ENCODE data around the gene MYOM1. TPM values are rescaled to one million over a fixed set of nuclear protein-coding genes. Genes with fewer than 3 reads are reported as not detected.
"Not testable (repeated sequence)": the region's sequence is repeated elsewhere in the genome, so short reads cannot be mapped to it uniquely, and the experiment has no call there.

The MYOM1 gene
- total RNA-seq, 1 experiment from 2014 or later, result 0.06 TPM

DNA sequence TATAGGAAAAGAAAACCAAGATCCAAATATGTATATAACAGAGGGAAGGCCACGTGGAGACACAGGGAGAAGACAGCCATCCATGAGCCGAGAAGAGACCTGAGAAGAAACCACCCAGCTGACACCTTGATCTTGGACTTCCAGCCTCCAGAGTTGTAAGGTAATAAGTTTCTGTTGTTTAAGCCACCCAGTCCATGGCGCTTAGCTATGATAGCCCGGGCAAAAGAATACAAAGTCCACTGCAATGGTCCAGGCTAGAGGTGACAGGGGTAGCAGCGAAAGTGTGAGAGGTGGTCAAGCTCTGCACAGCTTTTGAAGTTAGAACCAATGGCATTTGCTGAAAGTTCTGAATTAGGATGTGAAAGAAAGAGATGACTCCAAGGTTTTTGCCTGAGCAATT is 2.8 kb downstream of the MYOM1 start:
- H3K4me1 ChIP-seq, result peaks cover 6% of the 10 kb centered on the region; the same call in 1 of the 2 replicates
- DNase-seq, result no peak
- no peaks in the 10 kb centered on the region for H3K36me3 ChIP-seq
- no peak overlapping the region for H3K27ac ChIP-seq
- no peak overlapping the region for H3K4me3 ChIP-seq
- H3K27me3 ChIP-seq, result no peaks in the 10 kb centered on the region
- no peaks in the 10 kb centered on the region for H3K9me3 ChIP-seq (replicated peaks)

DNA sequence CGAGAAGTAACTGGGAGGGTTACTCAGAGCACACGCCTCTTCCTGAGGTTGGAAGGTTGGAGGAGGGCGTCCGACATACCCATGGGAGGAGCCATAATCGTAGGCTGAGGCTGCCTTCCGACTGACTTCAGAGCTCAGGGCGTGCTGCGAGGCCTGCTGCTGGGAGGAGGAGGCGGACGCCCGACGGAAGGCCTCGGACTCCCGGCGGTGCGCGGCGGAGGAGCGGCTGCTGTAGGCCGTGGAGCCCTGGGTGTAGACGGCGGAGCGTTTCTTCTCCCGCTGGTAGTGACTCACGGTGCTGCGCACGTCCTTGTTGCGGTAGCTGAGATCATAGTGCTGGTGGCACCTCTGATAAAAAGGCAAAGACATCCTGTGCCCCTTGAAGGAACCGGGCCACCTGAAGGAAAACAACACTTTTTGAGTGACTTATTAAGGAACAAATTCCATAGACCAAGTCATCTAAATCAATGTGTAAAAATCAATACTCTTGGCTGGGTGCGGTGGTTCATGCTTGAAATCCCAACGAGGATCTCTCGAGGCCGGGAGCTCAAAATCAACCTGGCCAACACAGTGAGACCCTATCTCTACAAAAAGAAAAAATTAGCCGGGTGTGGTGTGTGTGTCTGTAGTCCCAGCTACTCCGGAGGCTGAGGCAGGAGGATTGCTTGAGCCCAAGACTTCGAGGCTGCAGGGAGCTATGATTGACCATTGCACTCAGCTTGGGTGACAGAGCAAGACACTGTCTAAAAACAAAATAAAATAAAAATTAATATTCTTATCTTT is 4.7 kb downstream of the MYOM1 start:
- Histone ChIP-seq H3K9me3 (replicated peaks) (no peaks in the 10 kb centered on the region), H3K36me3 (no peaks in the 10 kb centered on the region), H3K27ac (no peak overlapping the region), H3K27me3 (no peaks in the 10 kb centered on the region), H3K4me3 (no peak overlapping the region), H3K4me1 (peaks cover 6% of the 10 kb centered on the region; the same call in 1 of the 2 replicates)
- DNase-seq, result no peak

DNA sequence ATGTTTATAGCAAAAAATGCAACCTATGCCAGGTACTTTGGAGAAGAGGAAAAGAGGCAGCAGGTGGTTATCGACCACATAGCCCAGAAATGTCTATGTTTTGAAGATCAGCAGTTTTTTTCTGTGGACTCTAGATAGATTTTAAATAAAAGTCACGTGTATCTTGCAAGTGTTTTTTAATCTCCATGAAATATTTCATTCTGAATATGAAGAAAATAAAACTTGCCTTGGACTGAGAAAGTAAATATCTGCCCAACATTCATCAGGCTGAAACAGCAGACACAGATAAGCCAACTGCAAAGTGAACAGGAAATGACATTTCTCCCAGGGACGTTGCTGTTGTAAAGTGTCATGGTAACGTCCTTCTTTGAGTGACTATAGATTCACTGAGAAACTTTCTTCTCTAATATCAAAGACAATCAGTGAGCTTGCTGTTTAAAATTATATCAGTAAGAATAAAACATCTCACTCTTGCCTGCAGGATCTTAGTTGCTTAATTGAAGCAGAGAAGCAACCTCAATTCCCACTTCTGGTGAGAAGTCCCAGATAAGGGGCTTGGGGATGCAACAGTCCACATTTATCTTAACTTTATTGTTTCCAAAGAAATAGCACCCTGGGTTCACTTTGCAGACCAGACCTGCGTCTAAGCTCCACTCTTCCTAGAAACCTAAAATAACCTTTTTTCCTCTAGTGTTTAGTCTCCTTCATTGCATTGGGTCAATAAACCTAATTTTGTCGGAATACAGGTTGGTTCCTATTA is 6.3 kb downstream of the MYOM1 start:
- Histone ChIP-seq H3K27me3 (no peaks in the 10 kb centered on the region), H3K36me3 (no peaks in the 10 kb centered on the region), H3K4me1 (peaks cover 6% of the 10 kb centered on the region; the same call in 1 of the 2 replicates), H3K4me3 (no peak overlapping the region), H3K27ac (no peak overlapping the region), H3K9me3 (replicated peaks) (no peaks in the 10 kb centered on the region)
- DNase-seq, result no peak

DNA sequence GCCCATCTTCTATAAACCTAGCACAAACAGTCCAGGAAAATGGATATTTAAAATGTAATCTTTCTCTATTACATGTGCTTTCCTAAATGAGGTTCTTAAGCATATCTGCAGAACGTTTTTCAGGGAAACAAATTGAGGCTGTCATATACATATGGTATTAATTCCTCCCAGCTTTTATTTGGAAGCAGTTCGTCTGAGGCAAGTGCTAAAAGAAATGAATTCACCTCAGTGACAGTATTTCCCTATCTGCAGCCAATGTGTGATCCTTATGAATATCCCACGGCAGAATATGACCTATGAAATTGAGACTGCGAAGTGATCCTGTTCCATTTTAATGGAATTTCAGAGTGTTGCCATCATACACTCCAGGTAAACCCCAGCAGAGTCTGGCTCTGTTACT is 7.1 kb downstream of the MYOM1 start:
- Histone ChIP-seq H3K36me3 (no peaks in the 10 kb centered on the region), H3K9me3 (replicated peaks) (no peaks in the 10 kb centered on the region), H3K27me3 (no peaks in the 10 kb centered on the region), H3K4me1 (no peaks in the 10 kb centered on the region; the same call in 1 of the 2 replicates), H3K27ac (no peak overlapping the region), H3K4me3 (no peak overlapping the region)
- DNase-seq, result no peak

DNA sequence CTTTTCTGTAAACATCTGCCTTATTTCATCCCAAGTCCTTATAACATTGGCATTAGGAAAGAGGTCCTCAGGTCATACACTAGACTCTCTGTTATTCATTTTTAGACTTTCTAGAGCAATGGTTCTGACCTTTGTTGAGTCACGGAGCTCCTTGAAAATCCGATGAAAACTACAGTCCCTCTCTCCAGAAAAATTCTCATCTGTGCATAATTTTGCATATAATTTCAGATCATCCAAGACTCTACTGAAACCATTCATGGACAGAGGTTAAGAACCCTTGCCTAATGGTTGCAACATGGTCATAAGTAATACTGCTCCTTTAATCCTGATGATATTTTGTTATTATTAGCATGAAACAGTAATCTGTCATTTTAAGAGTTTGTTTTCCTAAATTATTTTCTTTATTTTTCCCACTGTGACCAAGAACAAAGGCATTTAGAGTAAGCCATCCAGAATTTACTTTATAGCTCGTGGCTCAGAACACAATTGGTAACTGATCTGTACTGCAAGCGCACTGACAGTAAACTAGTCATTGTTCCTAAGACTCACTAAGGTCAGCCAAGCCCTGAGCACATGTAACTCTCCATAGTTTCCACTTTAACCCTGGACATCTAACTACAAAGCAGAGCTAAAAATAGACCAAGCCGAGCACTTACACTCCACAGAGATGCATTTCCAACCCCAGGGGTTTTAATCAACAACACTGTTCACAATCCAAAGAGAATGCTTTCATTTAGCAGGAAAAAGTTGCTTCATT is 8.4 kb downstream of the MYOM1 start:
- Histone ChIP-seq H3K9me3 (replicated peaks) (no peaks in the 10 kb centered on the region), H3K4me3 (no peak overlapping the region), H3K27ac (no peak overlapping the region), H3K4me1 (no peaks in the 10 kb centered on the region), H3K36me3 (no peaks in the 10 kb centered on the region), H3K27me3 (no peaks in the 10 kb centered on the region)
- no peak for DNase-seq

DNA sequence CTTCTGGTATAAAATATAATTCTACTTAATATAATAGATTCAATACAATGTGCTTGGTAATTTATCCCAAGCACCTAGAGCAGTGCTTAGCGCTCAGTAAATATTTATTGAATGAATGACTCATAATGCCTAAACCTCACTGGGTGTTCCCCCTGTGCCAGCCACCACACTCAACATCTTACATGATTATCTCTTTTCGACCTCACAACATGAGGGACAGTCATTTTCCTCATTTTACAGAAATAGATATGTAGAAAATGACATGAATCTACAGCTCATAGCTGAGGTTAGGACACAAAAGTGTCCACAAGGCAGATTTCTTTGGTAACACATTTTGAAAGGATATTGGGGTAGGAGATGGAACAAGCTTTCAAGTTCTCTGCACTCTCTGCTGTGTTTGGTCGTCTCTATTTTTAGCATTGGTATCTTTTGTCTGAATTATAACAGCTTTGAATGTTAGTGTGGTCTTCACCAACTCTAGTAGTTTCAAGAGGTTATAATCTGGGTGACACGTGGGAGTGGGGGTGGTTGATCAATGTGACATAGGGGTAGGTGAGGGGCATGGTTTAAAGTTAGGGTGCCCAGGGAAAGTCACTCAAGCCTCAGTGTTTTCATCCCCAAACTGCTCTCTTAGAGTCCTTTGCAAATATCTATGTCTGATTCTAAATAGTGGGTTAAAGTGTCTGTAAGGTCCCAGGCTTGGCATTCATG is 9.8 kb downstream of the MYOM1 start:
- Histone ChIP-seq H3K4me1 (no peaks in the 10 kb centered on the region), H3K9me3 (replicated peaks) (no peaks in the 10 kb centered on the region), H3K4me3 (no peak overlapping the region), H3K27ac (no peak overlapping the region), H3K36me3 (no peaks in the 10 kb centered on the region), H3K27me3 (no peaks in the 10 kb centered on the region)
- DNase-seq, result no peak

DNA sequence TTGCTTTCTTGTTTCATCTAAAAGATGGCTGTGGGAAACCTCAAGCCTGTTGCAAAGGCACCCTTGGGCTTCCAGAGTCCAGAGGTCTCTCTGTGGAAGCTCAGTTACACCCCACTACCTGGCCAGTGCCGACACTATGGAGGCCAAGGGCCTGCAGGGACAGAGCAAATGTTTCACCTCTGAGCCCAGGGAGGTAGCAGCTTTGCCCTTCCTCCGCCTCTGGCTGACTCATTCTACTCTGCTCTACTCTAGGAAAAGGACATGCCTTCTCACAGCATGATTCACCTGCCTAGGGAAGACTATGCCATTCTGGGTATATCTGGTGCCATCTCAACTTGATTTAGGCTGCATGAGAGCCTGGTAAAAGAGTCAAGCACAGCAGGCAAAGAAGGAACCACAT is 12.2 kb downstream of the MYOM1 start:
- no peaks in the 10 kb centered on the region for H3K9me3 ChIP-seq (replicated peaks)
- H3K36me3 ChIP-seq, result no peaks in the 10 kb centered on the region
- H3K27ac ChIP-seq, result no peak overlapping the region
- H3K4me1 ChIP-seq, result no peaks in the 10 kb centered on the region
- no peak for DNase-seq
- no peak overlapping the region for H3K4me3 ChIP-seq
- H3K27me3 ChIP-seq, result no peaks in the 10 kb centered on the region

DNA sequence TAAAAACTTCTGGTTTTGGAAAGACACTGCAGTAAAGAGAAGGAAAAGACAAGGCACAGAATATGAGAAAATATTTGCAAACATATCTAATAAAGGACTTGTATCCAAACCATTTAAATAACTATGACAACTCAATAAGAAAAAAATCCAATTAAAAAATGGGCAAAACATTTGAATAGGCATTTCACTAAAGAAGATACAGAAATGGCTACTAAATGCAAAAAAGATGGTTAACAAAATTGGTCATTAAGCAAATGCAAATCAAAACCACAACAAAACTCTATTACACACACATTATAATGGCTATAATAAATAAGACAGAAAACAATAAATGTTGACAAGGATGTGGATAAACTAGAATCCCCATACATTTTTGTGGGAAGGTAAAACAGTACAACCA is 14.5 kb downstream of the MYOM1 start:
- H3K36me3 ChIP-seq, result no peaks in the 10 kb centered on the region
- H3K9me3 ChIP-seq (replicated peaks), result no peaks in the 10 kb centered on the region
- H3K27me3 ChIP-seq, result no peaks in the 10 kb centered on the region
- no peak overlapping the region for H3K4me3 ChIP-seq
- no peak for DNase-seq
- H3K27ac ChIP-seq, result no peak overlapping the region
- H3K4me1 ChIP-seq, result no peaks in the 10 kb centered on the region

DNA sequence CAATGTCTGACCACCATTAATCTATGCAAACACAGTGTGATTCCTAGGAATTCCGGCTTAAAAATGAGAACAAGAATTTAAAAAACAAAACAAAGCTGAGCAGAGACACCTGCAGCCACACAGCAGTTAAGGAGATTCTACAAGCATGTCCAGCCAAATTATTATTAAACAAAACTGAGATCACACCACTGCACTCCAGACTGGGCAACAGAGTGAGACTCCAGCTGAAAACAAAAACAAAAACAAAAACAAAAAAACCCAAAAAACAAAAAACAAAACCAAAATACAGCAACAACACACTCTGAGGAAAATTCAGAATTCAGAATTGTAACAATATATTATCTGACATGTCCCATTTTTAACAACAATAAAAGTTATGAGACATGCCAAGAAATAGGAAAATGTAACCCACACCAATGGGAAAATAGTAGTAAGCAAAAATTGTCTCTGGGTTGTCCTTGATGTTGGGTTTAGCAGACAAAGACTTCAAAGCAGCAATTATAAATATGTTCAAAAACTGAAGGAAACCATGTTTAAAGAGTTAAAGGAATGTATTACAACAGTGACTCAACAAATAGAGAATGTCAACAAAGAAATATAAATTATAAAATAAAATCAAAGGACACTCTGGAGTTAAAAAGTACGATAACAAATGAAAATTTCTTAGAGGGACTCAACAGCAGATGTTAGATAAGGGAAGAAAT is 19.7 kb downstream of the MYOM1 start:
- H3K4me3 ChIP-seq, result no peak overlapping the region
- H3K4me1 ChIP-seq, result no peaks in the 10 kb centered on the region
- H3K27me3 ChIP-seq, result no peaks in the 10 kb centered on the region
- no peaks in the 10 kb centered on the region for H3K9me3 ChIP-seq (replicated peaks)
- no peaks in the 10 kb centered on the region for H3K36me3 ChIP-seq
- no peak overlapping the region for H3K27ac ChIP-seq
- DNase-seq, result no peak

DNA sequence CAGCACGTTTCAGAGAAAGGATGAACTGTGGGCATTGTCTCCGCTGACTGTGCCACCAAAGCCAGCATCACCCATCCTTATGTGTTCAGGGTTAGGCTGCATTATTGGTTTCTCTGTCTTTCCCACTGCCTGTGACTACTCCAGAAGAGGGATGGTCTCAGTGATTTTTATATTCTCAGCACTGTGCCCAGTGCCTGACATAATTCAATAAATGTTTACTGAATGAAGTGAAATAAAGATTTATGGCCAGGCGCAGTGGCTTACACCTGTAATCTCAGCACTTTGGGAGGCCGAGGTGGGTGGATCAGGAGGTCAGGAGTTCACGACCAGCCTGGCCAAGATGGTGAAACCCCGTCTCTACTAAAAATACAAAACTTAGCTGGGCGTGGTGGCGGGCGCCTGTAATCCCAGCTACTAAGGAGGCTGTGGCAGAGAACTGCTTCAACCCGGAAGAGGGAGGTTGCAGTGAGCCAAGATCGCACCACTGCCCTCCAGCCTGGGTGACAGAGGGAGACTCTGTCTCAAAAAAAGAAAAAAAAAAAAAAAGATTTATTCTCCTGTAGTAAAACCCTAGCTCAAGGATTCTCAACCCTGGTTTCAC is 21.4 kb downstream of the MYOM1 start:
- not testable (repeated sequence) for H3K27ac ChIP-seq; H3K27me3 ChIP-seq; DNase-seq; H3K9me3 ChIP-seq (replicated peaks); H3K4me3 ChIP-seq; H3K4me1 ChIP-seq; H3K36me3 ChIP-seq

DNA sequence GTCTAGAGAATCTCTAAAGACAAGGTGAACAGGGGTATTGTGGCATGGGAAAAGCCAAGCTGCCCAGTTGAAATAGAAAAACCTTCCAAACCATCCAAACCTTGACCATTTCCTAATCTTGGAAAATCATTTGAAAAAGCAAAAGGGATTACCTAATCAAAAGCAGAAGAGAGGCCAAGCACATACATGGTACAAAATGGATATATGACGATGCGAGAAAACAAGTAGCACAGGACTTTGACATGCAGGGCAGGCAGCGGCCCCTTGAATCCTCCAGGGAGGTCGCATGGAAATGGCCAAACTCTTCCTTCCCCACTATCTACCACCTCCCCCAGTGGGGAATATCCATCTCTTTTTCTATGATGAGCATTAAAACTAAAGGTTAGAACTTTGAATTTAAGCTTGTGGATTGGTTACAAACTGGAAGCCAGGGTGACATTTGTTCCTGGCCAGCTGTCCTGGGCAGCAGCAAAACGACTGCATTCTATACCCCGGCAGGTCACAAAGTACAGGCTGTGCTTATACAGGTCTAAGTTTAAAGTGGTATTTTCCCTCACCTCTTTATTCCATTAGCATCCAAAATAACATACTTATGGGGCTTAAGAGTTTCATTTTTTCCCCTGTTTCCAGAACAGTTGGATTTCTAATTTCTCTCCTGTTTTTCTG is 24.7 kb downstream of the MYOM1 start:
- Histone ChIP-seq H3K9me3 (replicated peaks) (no peaks in the 10 kb centered on the region), H3K27ac (no peak overlapping the region), H3K4me1 (no peaks in the 10 kb centered on the region), H3K4me3 (no peak overlapping the region), H3K36me3 (no peaks in the 10 kb centered on the region), H3K27me3 (no peaks in the 10 kb centered on the region)
- no peak for DNase-seq

DNA sequence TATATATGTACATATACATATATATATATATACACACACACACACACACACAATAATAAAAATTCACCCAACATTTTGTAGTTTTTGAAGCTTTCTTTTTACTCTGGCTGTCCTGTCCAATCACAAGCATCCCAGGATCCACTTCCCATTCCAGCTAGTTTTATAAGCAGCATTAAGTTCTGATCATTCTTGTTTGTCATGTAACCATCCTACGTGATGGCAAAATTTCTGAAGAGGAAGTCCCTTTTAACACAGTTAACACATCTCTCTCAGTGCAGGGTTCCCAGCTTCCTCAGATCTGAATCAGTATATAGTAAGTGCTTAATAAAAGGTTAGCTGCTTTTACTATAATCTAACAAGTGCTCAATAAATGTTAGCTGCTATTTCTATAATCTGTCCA is 26.4 kb downstream of the MYOM1 start:
- H3K4me1 ChIP-seq, result no peaks in the 10 kb centered on the region
- no peak overlapping the region for H3K4me3 ChIP-seq
- DNase-seq, result no peak
- H3K27ac ChIP-seq, result no peak overlapping the region
- H3K27me3 ChIP-seq, result no peaks in the 10 kb centered on the region
- no peaks in the 10 kb centered on the region for H3K9me3 ChIP-seq (replicated peaks)
- no peaks in the 10 kb centered on the region for H3K36me3 ChIP-seq

DNA sequence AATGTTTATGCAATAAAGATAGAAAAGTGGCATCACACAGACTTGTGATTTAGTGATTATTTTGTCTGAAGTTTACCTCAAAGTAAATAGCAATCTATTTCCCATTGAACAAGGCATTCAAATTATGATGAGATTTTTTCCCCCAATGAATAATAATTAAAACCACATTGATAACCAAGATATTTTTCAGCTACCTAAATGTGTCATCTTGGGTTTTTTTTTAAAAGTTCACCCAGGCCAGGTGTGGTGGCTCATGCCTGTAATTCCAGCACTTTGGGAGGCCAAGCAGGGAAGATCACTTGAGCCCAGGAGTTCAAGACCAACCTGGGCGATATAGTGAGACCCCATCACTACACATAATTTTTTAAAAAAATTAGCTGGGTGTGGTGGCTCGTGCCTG is 27.0 kb downstream of the MYOM1 start:
- H3K36me3 ChIP-seq, result no peaks in the 10 kb centered on the region
- DNase-seq, result no peak
- no peaks in the 10 kb centered on the region for H3K4me1 ChIP-seq
- H3K9me3 ChIP-seq (replicated peaks), result no peaks in the 10 kb centered on the region
- H3K27me3 ChIP-seq, result no peaks in the 10 kb centered on the region
- H3K4me3 ChIP-seq, result no peak overlapping the region
- H3K27ac ChIP-seq, result no peak overlapping the region
